HG03095 (cell line): ENCODE data around the gene SEC24D.

Experiments
- ATAC-seq: cut with Tn5 transposase; IDR thresholded peaks from one replicate; pipeline ENCODE4 v1.9.1; 2021; ENCODE audit warnings: moderate library complexity; ENCODE audit not compliant: unreplicated experiment

Gene SEC24D

GRCh38 chr4:118755438-118756226, 80.3 kb downstream of the SEC24D start:
- no peak for ATAC-seq

- ATAC-seq, result no peak
Measured at GRCh38 chr4:118754890-118755289, 81.0 kb downstream of the SEC24D start.

- ATAC-seq, result no peak
Measured at GRCh38 chr4:118753685-118754084, 82.2 kb downstream of the SEC24D start.

GRCh38 chr4:118753096-118753495, 82.8 kb downstream of the SEC24D start:
- no peak for ATAC-seq

GRCh38 chr4:118752551-118752950, 83.4 kb downstream of the SEC24D start:
- no peak for ATAC-seq

- no peak for ATAC-seq
Measured at GRCh38 chr4:118751629-118752323, 84.2 kb downstream of the SEC24D start.

GRCh38 chr4:118749347-118749988, 86.5 kb downstream of the SEC24D start:
- no peak for ATAC-seq

GRCh38 chr4:118746251-118746919, 89.5 kb downstream of the SEC24D start:
- ATAC-seq, result no peak

- no peak for ATAC-seq
Measured at GRCh38 chr4:118745357-118745756, 90.6 kb downstream of the SEC24D start.

- no peak for ATAC-seq
Measured at GRCh38 chr4:118743867-118744266, 92.1 kb downstream of the SEC24D start.

- ATAC-seq, result no peak
Measured at GRCh38 chr4:118742050-118742449, 93.9 kb downstream of the SEC24D start.

- no peak for ATAC-seq
Measured at GRCh38 chr4:118741301-118741855, 94.5 kb downstream of the SEC24D start.

- ATAC-seq, result no peak
Measured at GRCh38 chr4:118740869-118741268, 95.1 kb downstream of the SEC24D start.

GRCh38 chr4:118739022-118739713, 96.8 kb downstream of the SEC24D start:
- ATAC-seq, result no peak

- no peak for ATAC-seq
Measured at GRCh38 chr4:118738090-118738489, 97.8 kb downstream of the SEC24D start.

- ATAC-seq, result no peak
Measured at GRCh38 chr4:118736900-118737299, 99.0 kb downstream of the SEC24D start.

- ATAC-seq, result no peak
Measured at GRCh38 chr4:118734491-118735205, 101.3 kb downstream of the SEC24D start.

- ATAC-seq, result no peak
Measured at GRCh38 chr4:118732591-118733330, 103.2 kb downstream of the SEC24D start.

- ATAC-seq, result no peak
Measured at GRCh38 chr4:118730683-118731082, 105.2 kb downstream of the SEC24D start.
